B cell (primary cell): ENCODE results near the gene HOXC9. TPM values are rescaled to one million over a fixed set of nuclear protein-coding genes. Genes with fewer than 3 reads are reported as not detected.
A peak's percentile ranks its signal among the peaks of the same experiment; 100 is the strongest.

Experiments
- ATAC-seq: fragments of 200-7000 bp; cut with Tn5 transposase; one replicate; pipeline ENCODE4 v1.10.0; 2021; ENCODE audit warnings: low read depth, mild to moderate bottlenecking, moderate number of reproducible peaks, moderate library complexity
- CTCF ChIA-PET: fragments of 350-600 bp; sonication (Branson Sonifier 250); formaldehyde crosslinking; loops from one replicate; lab custom pipeline; 2021; ENCODE audit warnings: antibody characterized with exemption, inconsistent platforms; lab: Charles Lee
- POLR2A ChIA-PET: fragments of 350-600 bp; sonication (Branson Sonifier 250); formaldehyde crosslinking; loops from one replicate; lab custom pipeline; 2021; ENCODE audit warnings: antibody characterized with exemption; lab: Charles Lee
- DNase-seq: peaks from one replicate; pipeline ENCODE4 v3.0.0; 2013
- H2AFZ ChIP-seq: 2 replicates; pipeline ENCODE4 v1.6.1; 2012; ENCODE audit warnings: mild to moderate bottlenecking, low read depth, low read length; ENCODE audit not compliant: insufficient read depth, poor library complexity, severe bottlenecking
- H3K27ac ChIP-seq, 2 donors: 1 replicate in 1 of 2; 2 replicates in 1 of 2; pipeline ENCODE4 v1.5.1; 2012 to 2013; ENCODE audit warnings: low read length in 2 of 2, mild to moderate bottlenecking in 2 of 2, moderate library complexity in 1 of 2
- H3K27me3 ChIP-seq, 4 experiments: fragments of 200-600 bp in 1 of 4; sonication (generic) in 1 of 4; replicated peaks in 1 of 4; 1 replicate in 2 of 4; 2 replicates in 2 of 4; pipeline versions ENCODE4 v1.6.1 to v1.7.0; 2013 to 2016; ENCODE audit warnings: low read length in 3 of 4, mild to moderate bottlenecking in 2 of 4, mixed read lengths in 1 of 4, moderate library complexity in 1 of 4; ENCODE audit not compliant: insufficient read depth in 4 of 4, control insufficient read depth in 3 of 4; ENCODE audit errors: control extremely low read depth in 1 of 4
- H3K36me3 ChIP-seq, 2 experiments: replicated peaks in 1 of 2; 1 replicate in 1 of 2; 2 replicates in 1 of 2; pipeline versions ENCODE4 v1.6.1 to v1.7.1; 2013; ENCODE audit warnings: low read length in 1 of 2; ENCODE audit not compliant: insufficient read depth in 2 of 2, control insufficient read depth in 1 of 2; ENCODE audit errors: control extremely low read depth in 1 of 2, extremely low read depth in 1 of 2
- H3K4me1 ChIP-seq, 2 donors: fragments of 200-600 bp in 1 of 2; sonication (generic) in 1 of 2; 1 replicate in 1 of 2; 2 replicates in 1 of 2; pipeline versions ENCODE4 v1.5.1 to v1.6.1; 2013 to 2017; ENCODE audit warnings: low read length in 2 of 2; ENCODE audit not compliant: control insufficient read depth in 2 of 2, insufficient read depth in 2 of 2
- H3K4me2 ChIP-seq: replicated peaks from 2 replicates; pipeline ENCODE3; 2012; ENCODE audit warnings: mild to moderate bottlenecking, low read depth, low read length; ENCODE audit not compliant: poor library complexity, severe bottlenecking
- H3K4me3 ChIP-seq, 5 experiments: fragments of 200-600 bp in 1 of 5; sonication (generic) in 1 of 5; 1 replicate in 3 of 5; 2 replicates in 2 of 5; pipeline versions ENCODE4 v1.5.1 to v1.7.0; 2011 to 2016; ENCODE audit warnings: low read length in 4 of 5, mild to moderate bottlenecking in 4 of 5, low read depth in 2 of 5, control low read depth in 1 of 5, moderate library complexity in 1 of 5; ENCODE audit not compliant: insufficient read depth in 1 of 5; ENCODE audit errors: control extremely low read depth in 1 of 5, extremely low read depth in 1 of 5
- H3K79me2 ChIP-seq: fragments of 200-600 bp; sonication (generic); one replicate; pipeline ENCODE4 v1.6.0; 2016; ENCODE audit warnings: low read length; ENCODE audit not compliant: control insufficient read depth, insufficient read depth
- H3K9ac ChIP-seq: fragments of 200-600 bp; sonication (generic); 2 replicates; pipeline ENCODE4 v1.6.1; 2017; ENCODE audit warnings: mild to moderate bottlenecking, low read length, moderate library complexity
- H3K9me3 ChIP-seq, 3 donors: one replicate each; pipeline versions ENCODE4 v1.6.1 to v1.7.1; 2013; ENCODE audit warnings: low read length in 2 of 3; ENCODE audit not compliant: control insufficient read depth in 2 of 3, insufficient read depth in 1 of 3; ENCODE audit errors: control extremely low read depth in 1 of 3
- H4K20me1 ChIP-seq: 2 replicates; pipeline ENCODE4 v1.6.0; 2012; ENCODE audit warnings: mild to moderate bottlenecking, low read length; ENCODE audit not compliant: insufficient read depth, control insufficient read depth, poor library complexity, severe bottlenecking
- H3K27ac Mint-ChIP-seq: one replicate; pipeline ENCODE4 v1.8.0; 2021; ENCODE audit warnings: mixed read lengths
- H3K27me3 Mint-ChIP-seq: one replicate; pipeline ENCODE4 v1.8.0; 2021; ENCODE audit warnings: mixed read lengths
- H3K4me1 Mint-ChIP-seq: one replicate; pipeline ENCODE4 v1.8.0; 2021; ENCODE audit warnings: mixed read lengths
- H3K4me3 Mint-ChIP-seq: one replicate; pipeline ENCODE4 v1.8.0; 2021; ENCODE audit warnings: mixed read lengths
- H3K9me3 Mint-ChIP-seq: one replicate; pipeline ENCODE4 v1.8.0; 2022; ENCODE audit warnings: mixed read lengths; ENCODE audit not compliant: insufficient read depth
- EZH2 ChIP-seq: IDR thresholded peaks from 2 replicates; pipeline ENCODE4 v1.6.1; 2012; ENCODE audit warnings: borderline replicate concordance, low read depth, mild to moderate bottlenecking, moderate library complexity, low read length; ENCODE audit not compliant: insufficient read depth, poor library complexity, severe bottlenecking
- WGBS: methylation state at CpG from one replicate; pipeline ENCODE4 v1.1.5; 2013; ENCODE audit warnings: missing lambda C conversion rate; ENCODE audit not compliant: insufficient coverage; 5-methylcytosine and 5-hydroxymethylcytosine counted together
- intact Hi-C: fragments of 100-400 bp; cut with micrococcal nuclease; formaldehyde crosslinking; loops from one replicate; pipeline ENCODE4 v1.10.0; 2022
- polyA plus RNA-seq: library from polyadenylated mRNA; depleted of rRNA; stranded (reverse); fragments of >200 nt; gene quantifications from 2 replicates; pipeline ENCODE4 v1.2.3, GENCODE V29; 2012
- total RNA-seq, 2 donors: library from RNA; stranded (reverse); fragments of 120-200 nt in 1 of 2; gene quantifications; 1 replicate in 1 of 2; 2 replicates in 1 of 2; pipeline versions ENCODE4 v1.2.3 to v1.2.4, GENCODE V29; 2013 to 2022
- TF ChIP-seq, protein P1 (sequence below): fragments of 200-600 bp; IDR thresholded peaks from one replicate; pipeline ENCODE4 v1.8.0; 2022; ENCODE audit warnings: antibody characterized with exemption, mild to moderate bottlenecking

HOXC9 gene
- total and polyA plus RNA-seq, 2 donors (not counting 1 experiment from before 2014, with no cell fraction given), result not detected

DNA sequence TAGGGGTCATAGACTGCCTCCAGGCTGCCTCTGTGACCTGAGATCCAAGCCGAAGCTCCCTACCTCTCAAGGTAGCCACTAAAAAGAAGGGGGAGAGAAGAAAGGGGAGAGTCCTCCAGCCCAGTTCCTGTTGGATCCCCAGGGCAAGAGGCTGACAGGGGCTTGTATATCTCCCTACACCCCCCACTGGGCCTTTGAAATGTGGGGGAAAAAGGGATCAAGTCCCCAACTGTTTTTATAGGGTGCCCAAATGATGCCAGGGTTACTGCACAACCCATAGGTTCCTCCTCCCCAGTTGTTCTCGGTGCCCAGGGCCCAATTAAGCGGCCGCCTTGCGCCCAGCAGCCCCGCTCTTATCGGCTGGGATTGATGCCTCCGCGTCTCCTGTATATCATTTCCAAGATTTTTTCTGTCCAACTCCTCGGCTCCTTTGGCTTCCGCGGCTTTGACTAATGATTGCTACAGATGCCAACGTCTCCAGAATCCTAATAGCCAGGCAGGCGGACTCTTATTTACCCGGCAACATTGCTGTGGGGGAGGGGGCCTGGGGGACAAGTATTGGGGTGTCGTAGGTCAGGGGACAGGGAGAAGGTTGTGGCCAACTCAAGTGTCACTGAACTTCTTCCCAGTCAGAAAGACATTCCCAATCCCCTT, 46.0 kb downstream of the HOXC9 start:
- 57% methylated on average over 11 of the region's 16 CpGs for WGBS
- Histone ChIP-seq H3K9ac (no peak overlapping the region), H2AFZ (no peak overlapping the region), H3K79me2 (no peaks in the 10 kb centered on the region), H3K4me2 (no peak overlapping the region), H3K9me3 (peaks cover 0 to 18% (median 2%) of the 10 kb centered on the region in 3 donors), H4K20me1 (no peaks in the 10 kb centered on the region), H3K27me3 (peaks cover 2 to 88% (median 80%) of the 10 kb centered on the region in 4 experiments), H3K36me3 (no peaks in the 10 kb centered on the region), H3K27ac (no peak overlapping the region), H3K4me1 (peaks cover 21% of the 10 kb centered on the region in 2 donors), H3K4me3 (no peak overlapping the region)
- POLR2A ChIA-PET, result no interaction called here
- ATAC-seq (no peak), DNase-seq (no peak)
- H3K27ac Mint-ChIP-seq, result no peak overlapping the region
- CTCF ChIA-PET, result interaction anchor here (1.1 to 1.2 kb wide), 3 partner anchors 14 to 162 kb away, joined by 3 to 6 read pairs (median 5); no protein-coding TSS in a partner anchor
- H3K4me1 Mint-ChIP-seq, result peaks cover 21% of the 10 kb centered on the region
- no peak overlapping the region for H3K4me3 Mint-ChIP-seq
- H3K9me3 Mint-ChIP-seq, result no peaks in the 10 kb centered on the region
- H3K27me3 Mint-ChIP-seq, result peaks cover 90% of the 10 kb centered on the region
- intact Hi-C loops, result no loop called here
- no peak for TF ChIP-seq EZH2

DNA sequence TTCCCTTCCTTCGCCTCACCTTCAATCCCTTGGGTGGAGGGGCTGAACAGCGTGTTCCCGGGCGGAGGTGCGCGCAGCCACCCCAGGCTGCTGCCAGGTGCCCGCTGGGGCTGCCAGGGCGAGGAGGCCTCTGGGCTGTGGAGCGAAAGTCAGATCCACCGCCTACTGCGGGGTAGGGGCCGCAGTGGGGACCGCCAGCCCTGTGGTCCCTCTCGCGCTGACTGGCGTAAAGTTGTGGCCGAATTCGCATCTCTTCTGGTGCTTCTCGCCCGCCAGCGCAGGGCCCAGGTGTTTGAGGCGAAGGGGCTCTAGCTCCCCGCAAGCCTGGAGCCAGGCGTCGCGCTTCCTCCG, 46.8 kb downstream of the HOXC9 start:
- ChIA-PET POLR2A (no interaction called here), CTCF (interaction anchor here (1.1 kb wide), 1 partner anchor 14 kb away, joined by 3 read pairs; the partner anchor contains the start of gene HOXC5)
- WGBS, result 16% methylated on average over 27 of the region's 27 CpGs
- peaks cover 91% of the 10 kb centered on the region for H3K27me3 Mint-ChIP-seq
- Histone ChIP-seq H3K79me2 (no peaks in the 10 kb centered on the region), H3K27ac (no peak overlapping the region), H3K36me3 (no peaks in the 10 kb centered on the region), H3K4me2 (peak overlapping the region; percentile 67), H3K4me3 (peak overlapping the region in 2 of 5 experiments; percentile 11 to 33), H3K9me3 (peaks cover 0 to 24% (median 2%) of the 10 kb centered on the region in 3 donors), H4K20me1 (no peaks in the 10 kb centered on the region), H2AFZ (peak overlapping the region; percentile 27), H3K9ac (no peak overlapping the region), H3K27me3 (peaks cover 2 to 93% (median 82%) of the 10 kb centered on the region in 4 experiments), H3K4me1 (peaks cover 28 to 29% of the 10 kb centered on the region in 2 donors)
- ATAC-seq (no peak), DNase-seq (no peak)
- no peak overlapping the region for H3K27ac Mint-ChIP-seq
- no peaks in the 10 kb centered on the region for H3K9me3 Mint-ChIP-seq
- TF ChIP-seq, protein P1, sequence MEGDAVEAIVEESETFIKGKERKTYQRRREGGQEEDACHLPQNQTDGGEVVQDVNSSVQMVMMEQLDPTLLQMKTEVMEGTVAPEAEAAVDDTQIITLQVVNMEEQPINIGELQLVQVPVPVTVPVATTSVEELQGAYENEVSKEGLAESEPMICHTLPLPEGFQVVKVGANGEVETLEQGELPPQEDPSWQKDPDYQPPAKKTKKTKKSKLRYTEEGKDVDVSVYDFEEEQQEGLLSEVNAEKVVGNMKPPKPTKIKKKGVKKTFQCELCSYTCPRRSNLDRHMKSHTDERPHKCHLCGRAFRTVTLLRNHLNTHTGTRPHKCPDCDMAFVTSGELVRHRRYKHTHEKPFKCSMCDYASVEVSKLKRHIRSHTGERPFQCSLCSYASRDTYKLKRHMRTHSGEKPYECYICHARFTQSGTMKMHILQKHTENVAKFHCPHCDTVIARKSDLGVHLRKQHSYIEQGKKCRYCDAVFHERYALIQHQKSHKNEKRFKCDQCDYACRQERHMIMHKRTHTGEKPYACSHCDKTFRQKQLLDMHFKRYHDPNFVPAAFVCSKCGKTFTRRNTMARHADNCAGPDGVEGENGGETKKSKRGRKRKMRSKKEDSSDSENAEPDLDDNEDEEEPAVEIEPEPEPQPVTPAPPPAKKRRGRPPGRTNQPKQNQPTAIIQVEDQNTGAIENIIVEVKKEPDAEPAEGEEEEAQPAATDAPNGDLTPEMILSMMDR, result no peak
- TF ChIP-seq EZH2, result no peak
- peaks cover 26% of the 10 kb centered on the region for H3K4me1 Mint-ChIP-seq
- H3K4me3 Mint-ChIP-seq, result peak overlapping the region; percentile 66
- intact Hi-C loops, result no loop called here
